22Rv1 (cell line): ENCODE data around the gene MYRFL.
A peak's percentile ranks its signal among the peaks of the same experiment; 100 is the strongest.

Experiments
- CTCF ChIP-seq: fragments of 450-650 bp; IDR thresholded peaks from 2 replicates; pipeline ENCODE4 v1.5.1; 2017; ENCODE audit warnings: mild to moderate bottlenecking
- ZFX ChIP-seq: fragments of 450-650 bp; IDR thresholded peaks from 2 replicates; pipeline ENCODE4 v1.6.1; 2017; ENCODE audit warnings: antibody characterized with exemption, borderline replicate concordance

- 0 out of 2 replicates have a peak, but pooled peaks have one; percentile 6 for TF ChIP-seq CTCF
- no peak for TF ChIP-seq ZFX
Measured at GRCh38 chr12:69837191-69837590, 12.2 kb downstream of the MYRFL start.
